ENCODE results near the gene TPO.

DNA sequence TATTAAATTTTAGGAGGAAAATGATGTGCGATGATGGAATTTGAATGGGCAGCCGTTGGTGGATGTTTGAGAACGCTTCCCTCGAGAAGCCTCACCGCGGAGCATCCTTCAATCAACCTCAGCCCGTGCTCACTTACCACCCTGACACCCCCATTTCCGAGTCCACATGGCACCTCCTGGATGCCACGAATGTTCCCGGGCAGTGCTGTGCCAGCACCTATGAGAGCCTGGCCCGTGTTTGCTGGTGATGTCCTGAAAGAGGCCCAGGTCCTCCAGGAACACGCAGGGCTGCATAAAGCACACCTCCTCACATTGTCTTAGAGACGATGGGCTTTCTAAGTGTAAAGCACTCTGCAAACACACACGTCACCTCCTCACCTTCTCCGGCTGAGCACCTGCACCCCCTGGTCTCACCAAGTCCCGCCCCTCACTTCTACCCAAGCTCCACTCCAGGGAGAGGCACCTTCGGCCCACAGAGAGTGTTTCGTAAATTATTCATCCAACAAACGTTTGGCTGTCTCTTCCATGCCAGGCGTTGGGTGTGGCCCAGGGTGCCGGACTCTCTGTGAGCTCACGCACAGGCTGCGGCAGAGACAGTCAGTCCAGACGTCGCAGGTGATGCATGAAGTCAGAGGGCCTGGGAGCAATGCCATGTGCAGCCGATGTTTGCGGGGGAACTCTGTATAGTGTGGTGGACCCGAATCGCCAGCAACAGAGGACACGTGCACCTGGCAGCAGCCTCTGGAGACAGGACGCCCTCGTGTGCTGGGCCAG lies 150.0 kb downstream of the TPO start:
- TF ChIP-seq, protein P1, sequence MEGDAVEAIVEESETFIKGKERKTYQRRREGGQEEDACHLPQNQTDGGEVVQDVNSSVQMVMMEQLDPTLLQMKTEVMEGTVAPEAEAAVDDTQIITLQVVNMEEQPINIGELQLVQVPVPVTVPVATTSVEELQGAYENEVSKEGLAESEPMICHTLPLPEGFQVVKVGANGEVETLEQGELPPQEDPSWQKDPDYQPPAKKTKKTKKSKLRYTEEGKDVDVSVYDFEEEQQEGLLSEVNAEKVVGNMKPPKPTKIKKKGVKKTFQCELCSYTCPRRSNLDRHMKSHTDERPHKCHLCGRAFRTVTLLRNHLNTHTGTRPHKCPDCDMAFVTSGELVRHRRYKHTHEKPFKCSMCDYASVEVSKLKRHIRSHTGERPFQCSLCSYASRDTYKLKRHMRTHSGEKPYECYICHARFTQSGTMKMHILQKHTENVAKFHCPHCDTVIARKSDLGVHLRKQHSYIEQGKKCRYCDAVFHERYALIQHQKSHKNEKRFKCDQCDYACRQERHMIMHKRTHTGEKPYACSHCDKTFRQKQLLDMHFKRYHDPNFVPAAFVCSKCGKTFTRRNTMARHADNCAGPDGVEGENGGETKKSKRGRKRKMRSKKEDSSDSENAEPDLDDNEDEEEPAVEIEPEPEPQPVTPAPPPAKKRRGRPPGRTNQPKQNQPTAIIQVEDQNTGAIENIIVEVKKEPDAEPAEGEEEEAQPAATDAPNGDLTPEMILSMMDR (IDR thresholded peaks at IDR 0.05; ENCODE audit: low read depth, low read length, missing input control): no peak
- TF ChIP-seq, protein P2, sequence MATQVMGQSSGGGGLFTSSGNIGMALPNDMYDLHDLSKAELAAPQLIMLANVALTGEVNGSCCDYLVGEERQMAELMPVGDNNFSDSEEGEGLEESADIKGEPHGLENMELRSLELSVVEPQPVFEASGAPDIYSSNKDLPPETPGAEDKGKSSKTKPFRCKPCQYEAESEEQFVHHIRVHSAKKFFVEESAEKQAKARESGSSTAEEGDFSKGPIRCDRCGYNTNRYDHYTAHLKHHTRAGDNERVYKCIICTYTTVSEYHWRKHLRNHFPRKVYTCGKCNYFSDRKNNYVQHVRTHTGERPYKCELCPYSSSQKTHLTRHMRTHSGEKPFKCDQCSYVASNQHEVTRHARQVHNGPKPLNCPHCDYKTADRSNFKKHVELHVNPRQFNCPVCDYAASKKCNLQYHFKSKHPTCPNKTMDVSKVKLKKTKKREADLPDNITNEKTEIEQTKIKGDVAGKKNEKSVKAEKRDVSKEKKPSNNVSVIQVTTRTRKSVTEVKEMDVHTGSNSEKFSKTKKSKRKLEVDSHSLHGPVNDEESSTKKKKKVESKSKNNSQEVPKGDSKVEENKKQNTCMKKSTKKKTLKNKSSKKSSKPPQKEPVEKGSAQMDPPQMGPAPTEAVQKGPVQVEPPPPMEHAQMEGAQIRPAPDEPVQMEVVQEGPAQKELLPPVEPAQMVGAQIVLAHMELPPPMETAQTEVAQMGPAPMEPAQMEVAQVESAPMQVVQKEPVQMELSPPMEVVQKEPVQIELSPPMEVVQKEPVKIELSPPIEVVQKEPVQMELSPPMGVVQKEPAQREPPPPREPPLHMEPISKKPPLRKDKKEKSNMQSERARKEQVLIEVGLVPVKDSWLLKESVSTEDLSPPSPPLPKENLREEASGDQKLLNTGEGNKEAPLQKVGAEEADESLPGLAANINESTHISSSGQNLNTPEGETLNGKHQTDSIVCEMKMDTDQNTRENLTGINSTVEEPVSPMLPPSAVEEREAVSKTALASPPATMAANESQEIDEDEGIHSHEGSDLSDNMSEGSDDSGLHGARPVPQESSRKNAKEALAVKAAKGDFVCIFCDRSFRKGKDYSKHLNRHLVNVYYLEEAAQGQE (IDR thresholded peaks at IDR 0.05): no peak

All from liver (tissue), 2 donors.